GM23248 (cell line): Measurements from ENCODE around the gene DPY19L3. TPM values are rescaled to one million over a fixed set of nuclear protein-coding genes. Genes with fewer than 3 reads are reported as not detected.
"Not testable (repeated sequence)": the region's sequence is repeated elsewhere in the genome, so short reads cannot be mapped to it uniquely, and the experiment has no call there.

ENCODE experiments used
- DNase-seq: peaks from one replicate; pipeline ENCODE4 v3.0.0-alpha.2; 2015
- H2AFZ ChIP-seq: fragments of 200-600 bp; sonication (generic); 2 replicates; pipeline ENCODE4 v1.6.1; 2016; ENCODE audit warnings: antibody characterized with exemption
- H3F3A ChIP-seq: fragments of 200-600 bp; sonication (generic); 2 replicates; pipeline ENCODE4 v1.6.1; 2016; ENCODE audit warnings: mild to moderate bottlenecking, antibody characterized with exemption, mixed run types; ENCODE audit not compliant: insufficient read depth
- H3K27ac ChIP-seq: fragments of 200-600 bp; sonication (generic); 2 replicates; pipeline ENCODE4 v1.5.1; 2016; ENCODE audit warnings: mild to moderate bottlenecking
- H3K27me3 ChIP-seq: fragments of 200-600 bp; sonication (generic); replicated peaks from 2 replicates; pipeline ENCODE4 v1.6.1; 2016; ENCODE audit warnings: mild to moderate bottlenecking; ENCODE audit not compliant: insufficient read depth
- H3K36me3 ChIP-seq: fragments of 200-600 bp; sonication (generic); 2 replicates; pipeline ENCODE4 v1.6.1; 2016; ENCODE audit warnings: low read depth, mild to moderate bottlenecking
- H3K4me1 ChIP-seq: fragments of 200-600 bp; sonication (generic); 2 replicates; pipeline ENCODE4 v1.6.1; 2016; ENCODE audit warnings: mild to moderate bottlenecking; ENCODE audit not compliant: insufficient read depth
- H3K4me2 ChIP-seq: fragments of 200-600 bp; sonication (generic); one replicate; pipeline ENCODE4 v1.6.1; 2016; ENCODE audit warnings: mild to moderate bottlenecking; ENCODE audit not compliant: unreplicated experiment
- H3K4me3 ChIP-seq: fragments of 200-600 bp; sonication (generic); 2 replicates; pipeline ENCODE4 v1.5.1; 2016; ENCODE audit warnings: mild to moderate bottlenecking
- H3K79me2 ChIP-seq: fragments of 200-600 bp; sonication (generic); 2 replicates; pipeline ENCODE4 v1.6.1; 2016; ENCODE audit warnings: mild to moderate bottlenecking; ENCODE audit not compliant: insufficient read depth
- H3K9ac ChIP-seq: fragments of 200-600 bp; sonication (generic); 2 replicates; pipeline ENCODE4 v1.6.1; 2016; ENCODE audit warnings: mild to moderate bottlenecking
- H3K9me2 ChIP-seq: fragments of 200-600 bp; sonication (generic); 2 replicates; pipeline ENCODE4 v1.6.1; 2016; ENCODE audit warnings: mixed run types, mild to moderate bottlenecking, moderate library complexity; ENCODE audit not compliant: insufficient read depth
- H3K9me3 ChIP-seq: fragments of 200-600 bp; sonication (generic); one replicate; pipeline ENCODE4 v1.6.1; 2017; ENCODE audit warnings: low read depth
- H4K20me1 ChIP-seq: fragments of 200-600 bp; sonication (generic); 2 replicates; pipeline ENCODE4 v1.6.0; 2016; ENCODE audit not compliant: insufficient read depth
- EZH2 ChIP-seq: fragments of 200-600 bp; sonication (generic); IDR thresholded peaks from 2 replicates; pipeline ENCODE4 v1.6.1; 2018; ENCODE audit warnings: antibody characterized with exemption, mild to moderate bottlenecking; ENCODE audit not compliant: insufficient read depth, poor library complexity, severe bottlenecking
- EZH2phosphoT487 ChIP-seq: fragments of 200-600 bp; sonication (generic); IDR thresholded peaks from 2 replicates; pipeline ENCODE4 v1.6.1; 2018; ENCODE audit warnings: antibody characterized with exemption, moderate library complexity, mild to moderate bottlenecking, low read depth; ENCODE audit not compliant: insufficient read depth
- WGBS, 2 experiments: methylation state at CpG; one replicate each; pipeline ENCODE4 v1.1.6; 2015 to 2017; ENCODE audit warnings: low lambda C conversion rate in 2 of 2, low coverage in 1 of 2; ENCODE audit errors: missing lambda C conversion rate in 2 of 2; 5-methylcytosine and 5-hydroxymethylcytosine counted together
- in situ Hi-C: fragments of 300-500 bp; cut with MboI; formaldehyde crosslinking; loops from 2 replicates; pipeline ENCODE4 v1.15.0; 2020
- polyA plus RNA-seq: library from polyadenylated mRNA; unstranded; fragments of >200 nt; fragmentation: Nextera tagmentation; extraction: Ambion mirVana; gene quantifications from 2 replicates; pipeline ENCODE4 v1.2.1, GENCODE V29; 2016
- total RNA-seq: library from RNA; depleted of rRNA; stranded (reverse); fragments of >200 nt; shearing (Covaris generic); gene quantifications from 2 replicates; pipeline ENCODE4 v1.2.3, GENCODE V29; 2014

Gene DPY19L3
- total and polyA plus RNA-seq, 2 experiments from 2014 or later: 7.6 to 15.3 TPM

DNA sequence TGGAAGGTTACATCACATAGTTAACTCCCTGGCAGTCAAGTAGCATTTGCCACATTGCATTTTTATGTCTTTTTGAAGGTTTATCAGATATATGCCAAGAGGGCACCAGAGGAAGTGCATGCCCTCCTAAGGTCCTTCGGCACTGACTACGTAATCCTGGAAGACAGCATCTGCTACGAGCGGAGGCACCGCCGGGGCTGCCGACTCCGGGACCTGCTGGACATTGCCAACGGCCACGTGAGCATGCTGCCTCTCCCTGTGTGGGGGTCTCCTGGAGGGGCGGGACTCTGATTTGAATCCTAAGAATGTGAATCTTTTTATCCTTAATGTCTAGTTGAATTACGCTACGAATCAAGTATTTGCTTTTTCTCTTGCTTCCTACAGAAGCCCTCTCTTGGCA, 74.8 kb downstream of the DPY19L3 start:
- Histone ChIP-seq H3K4me2 (no peak overlapping the region), H3F3A (no peaks in the 10 kb centered on the region), H2AFZ (no peak overlapping the region), H3K27me3 (no peaks in the 10 kb centered on the region), H3K27ac (no peak overlapping the region), H3K9me2 (no peaks in the 10 kb centered on the region), H3K9ac (no peak overlapping the region), H3K9me3 (no peaks in the 10 kb centered on the region), H3K79me2 (no peaks in the 10 kb centered on the region), H3K36me3 (peaks cover 11% of the 10 kb centered on the region), H3K4me1 (no peaks in the 10 kb centered on the region), H3K4me3 (no peak overlapping the region), H4K20me1 (no peaks in the 10 kb centered on the region)
- TF ChIP-seq EZH2phosphoT487 (no peak), EZH2 (no peak)
- WGBS, 2 experiments: 94 to 97% methylated on average over 13 of the region's 13 CpGs
- in situ Hi-C loops: no loop called here
- no peak for DNase-seq

- no peaks in the 10 kb centered on the region for H4K20me1 ChIP-seq
- no peak overlapping the region for H2AFZ ChIP-seq
- H3K9me3 ChIP-seq: no peaks in the 10 kb centered on the region
- H3K4me3 ChIP-seq: no peak overlapping the region
- no peak overlapping the region for H3K9ac ChIP-seq
- no peaks in the 10 kb centered on the region for H3K9me2 ChIP-seq
- no peak overlapping the region for H3K27ac ChIP-seq
- 84 to 85% methylated on average over 4 of the region's 4 CpGs for WGBS, 2 experiments
- no peaks in the 10 kb centered on the region for H3F3A ChIP-seq
- H3K4me1 ChIP-seq: no peaks in the 10 kb centered on the region
- no peaks in the 10 kb centered on the region for H3K79me2 ChIP-seq
- DNase-seq: no peak
- H3K36me3 ChIP-seq: peaks cover 18% of the 10 kb centered on the region
- in situ Hi-C loops: no loop called here
- TF ChIP-seq EZH2phosphoT487: no peak
- TF ChIP-seq EZH2: no peak
- no peak overlapping the region for H3K4me2 ChIP-seq
- no peaks in the 10 kb centered on the region for H3K27me3 ChIP-seq
These were observed 78.0 kb downstream of the DPY19L3 start for GRCh38 chr19:32483574-32483973.

DNA sequence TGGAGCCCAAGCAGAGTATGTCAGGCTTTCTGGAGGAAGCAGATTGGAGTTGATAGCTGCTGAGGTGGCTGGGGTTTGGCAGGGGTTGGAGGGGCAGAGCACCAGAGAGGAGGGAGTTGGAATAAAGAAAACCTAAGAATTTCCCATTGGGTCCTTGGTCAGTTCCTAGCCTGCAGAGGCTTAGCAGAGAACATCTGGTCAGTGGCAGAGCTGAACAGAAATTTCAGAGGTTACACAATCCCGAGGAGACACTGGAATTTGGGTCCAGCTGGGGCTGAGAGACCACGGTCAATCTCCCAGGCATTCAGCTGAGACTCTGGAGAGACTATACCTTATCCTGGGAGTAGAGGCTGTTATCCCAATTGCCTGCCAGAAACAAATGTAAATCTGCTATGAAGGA, 84.4 kb downstream of the DPY19L3 start:
- Histone ChIP-seq H3K4me1 (no peaks in the 10 kb centered on the region), H2AFZ (no peak overlapping the region), H3K4me2 (no peak overlapping the region), H3K79me2 (no peaks in the 10 kb centered on the region), H3K9me3 (no peaks in the 10 kb centered on the region), H3K4me3 (no peak overlapping the region), H4K20me1 (no peaks in the 10 kb centered on the region), H3K9ac (no peak overlapping the region), H3K36me3 (peaks cover 9% of the 10 kb centered on the region), H3K27me3 (no peaks in the 10 kb centered on the region), H3F3A (no peaks in the 10 kb centered on the region), H3K9me2 (no peaks in the 10 kb centered on the region), H3K27ac (no peak overlapping the region)
- DNase-seq: no peak
- in situ Hi-C loops: no loop called here
- 69 to 75% methylated on average over 2 of the region's 2 CpGs for WGBS, 2 experiments
- no peak for TF ChIP-seq EZH2
- TF ChIP-seq EZH2phosphoT487: no peak

DNA sequence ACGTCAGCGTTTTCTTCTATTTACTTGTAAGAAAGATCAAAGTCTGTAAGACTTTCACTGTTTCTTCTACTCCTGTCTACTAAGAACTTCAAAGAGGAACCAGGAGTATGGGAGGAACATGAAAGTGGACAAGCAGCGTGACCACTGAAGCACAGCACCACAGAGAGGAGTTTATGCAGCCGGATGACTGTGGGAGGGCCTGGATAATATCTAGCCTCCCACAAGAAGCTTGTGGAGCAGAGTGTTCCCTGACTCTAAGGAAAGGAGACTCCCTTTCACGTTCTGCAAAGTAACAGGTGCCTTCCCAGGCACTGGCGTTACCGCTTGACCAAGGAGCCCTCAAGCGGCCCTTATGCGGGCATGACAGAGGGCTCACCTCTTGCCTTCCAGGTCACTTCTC, 91.8 kb downstream of the DPY19L3 start:
- Histone ChIP-seq H3K27ac (no peak overlapping the region), H2AFZ (no peak overlapping the region), H3K27me3 (no peaks in the 10 kb centered on the region), H3K4me2 (no peak overlapping the region), H3K9me3 (no peaks in the 10 kb centered on the region), H3K4me3 (no peak overlapping the region), H3K4me1 (no peaks in the 10 kb centered on the region), H3F3A (no peaks in the 10 kb centered on the region), H4K20me1 (no peaks in the 10 kb centered on the region), H3K9me2 (no peaks in the 10 kb centered on the region), H3K9ac (no peak overlapping the region), H3K79me2 (no peaks in the 10 kb centered on the region), H3K36me3 (no peaks in the 10 kb centered on the region)
- 70 to 72% methylated on average over 9 of the region's 9 CpGs for WGBS, 2 experiments
- no peak for DNase-seq
- TF ChIP-seq EZH2phosphoT487 (no peak), EZH2 (no peak)
- in situ Hi-C loops: no loop called here

GRCh38 chr19:32498648-32499200, 93.2 kb downstream of the DPY19L3 start:
- Histone ChIP-seq H2AFZ (no peak overlapping the region), H3K4me2 (no peak overlapping the region), H3K9me2 (no peaks in the 10 kb centered on the region), H3K79me2 (no peaks in the 10 kb centered on the region), H4K20me1 (no peaks in the 10 kb centered on the region), H3K27me3 (no peaks in the 10 kb centered on the region), H3F3A (no peaks in the 10 kb centered on the region), H3K4me1 (no peaks in the 10 kb centered on the region), H3K4me3 (no peak overlapping the region), H3K27ac (no peak overlapping the region), H3K9me3 (no peaks in the 10 kb centered on the region), H3K9ac (no peak overlapping the region), H3K36me3 (no peaks in the 10 kb centered on the region)
- no peak for TF ChIP-seq EZH2
- no peak for TF ChIP-seq EZH2phosphoT487
- DNase-seq: no peak
- 27 to 31% methylated on average over 6 of the region's 6 CpGs for WGBS, 2 experiments
- in situ Hi-C loops: no loop called here

DNA sequence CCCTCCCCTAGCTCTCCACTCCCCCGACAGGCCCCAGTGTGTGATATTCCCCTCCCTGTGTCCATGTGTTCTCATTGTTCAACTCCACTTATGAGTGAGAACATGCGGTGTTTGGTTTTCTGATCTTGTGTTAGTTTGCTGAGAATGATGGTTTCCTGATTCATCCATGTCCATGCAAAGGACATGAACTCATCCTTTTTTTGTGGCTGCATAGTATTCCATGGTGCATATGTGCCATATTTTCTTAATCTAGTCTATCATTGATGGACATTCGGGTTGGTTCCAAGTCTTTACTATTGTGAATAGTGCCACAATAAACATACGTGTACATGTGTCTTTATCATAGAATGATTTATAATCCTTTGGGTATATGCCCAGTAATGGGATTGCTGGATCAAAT, 106.9 kb downstream of the DPY19L3 start:
- 37 to 38% methylated on average over 4 of the region's 4 CpGs for WGBS, 2 experiments
- H3K27ac ChIP-seq, H3K9me2 ChIP-seq, in situ Hi-C loops, H3K79me2 ChIP-seq, H3K9me3 ChIP-seq, H3K9ac ChIP-seq, H3K4me2 ChIP-seq, H2AFZ ChIP-seq, H3K4me1 ChIP-seq, H3K36me3 ChIP-seq, H3K4me3 ChIP-seq, H3K27me3 ChIP-seq, DNase-seq, H3F3A ChIP-seq, H4K20me1 ChIP-seq: not testable (repeated sequence)
